ENCODE data around the gene GULP1. TPM values are rescaled to one million over a fixed set of nuclear protein-coding genes. Genes with fewer than 3 reads are reported as not detected.

GULP1 gene
- total RNA-seq, 1 donor from 2014 or later, result 22.8 TPM

- H3K4me1 Mint-ChIP-seq (ENCODE audit: unreplicated experiment), result peaks cover 20% of the 10 kb centered on the region
Observed at GRCh38 chr2:188305271-188305670, 13.6 kb downstream of the GULP1 start.

GRCh38 chr2:188306271-188306670 lies 14.6 kb downstream of the GULP1 start:
- no peak for DNase-seq (ENCODE audit: low spot score)
- Mint-ChIP-seq H3K9me3 (ENCODE audit: unreplicated experiment) (no peaks in the 10 kb centered on the region), H3K36me3 (ENCODE audit: low read depth, unreplicated experiment) (no peaks in the 10 kb centered on the region), H3K4me3 (ENCODE audit: unreplicated experiment) (no peak overlapping the region), H3K27me3 (ENCODE audit: unreplicated experiment) (peaks cover 3% of the 10 kb centered on the region), H3K4me1 (ENCODE audit: unreplicated experiment) (peaks cover 20% of the 10 kb centered on the region), H3K27ac (ENCODE audit: unreplicated experiment) (no peak overlapping the region)
- TF ChIP-seq CTCF (IDR thresholded peaks at IDR 0.05; ENCODE audit: unreplicated experiment), result no peak

More at GRCh38 chr2:188305271-188305670, 13.6 kb downstream of the GULP1 start:
- H3K9me3 Mint-ChIP-seq (ENCODE audit: unreplicated experiment), result no peaks in the 10 kb centered on the region
- no peak for TF ChIP-seq CTCF (IDR thresholded peaks at IDR 0.05; ENCODE audit: unreplicated experiment)
- H3K27ac Mint-ChIP-seq (ENCODE audit: unreplicated experiment), result no peak overlapping the region
- H3K4me3 Mint-ChIP-seq (ENCODE audit: unreplicated experiment), result no peak overlapping the region
- H3K36me3 Mint-ChIP-seq (ENCODE audit: low read depth, unreplicated experiment), result no peaks in the 10 kb centered on the region
- peaks cover 3% of the 10 kb centered on the region for H3K27me3 Mint-ChIP-seq (ENCODE audit: unreplicated experiment)
- no peak for DNase-seq (ENCODE audit: low spot score)

GRCh38 chr2:188307850-188308283 lies 16.2 kb downstream of the GULP1 start:
- DNase-seq (ENCODE audit: low spot score), result no peak
- Mint-ChIP-seq H3K4me1 (ENCODE audit: unreplicated experiment) (peaks cover 20% of the 10 kb centered on the region), H3K9me3 (ENCODE audit: unreplicated experiment) (no peaks in the 10 kb centered on the region), H3K4me3 (ENCODE audit: unreplicated experiment) (no peak overlapping the region), H3K27me3 (ENCODE audit: unreplicated experiment) (peaks cover 3% of the 10 kb centered on the region), H3K27ac (ENCODE audit: unreplicated experiment) (no peak overlapping the region), H3K36me3 (ENCODE audit: low read depth, unreplicated experiment) (no peaks in the 10 kb centered on the region)
- TF ChIP-seq CTCF (IDR thresholded peaks at IDR 0.05; ENCODE audit: unreplicated experiment), result no peak

GRCh38 chr2:188308483-188308882 lies 16.8 kb downstream of the GULP1 start:
- H3K4me3 Mint-ChIP-seq (ENCODE audit: unreplicated experiment), result no peak overlapping the region
- H3K27ac Mint-ChIP-seq (ENCODE audit: unreplicated experiment), result no peak overlapping the region
- H3K36me3 Mint-ChIP-seq (ENCODE audit: low read depth, unreplicated experiment), result no peaks in the 10 kb centered on the region
- no peak for TF ChIP-seq CTCF (IDR thresholded peaks at IDR 0.05; ENCODE audit: unreplicated experiment)
- H3K27me3 Mint-ChIP-seq (ENCODE audit: unreplicated experiment), result peaks cover 3% of the 10 kb centered on the region
- no peak for DNase-seq (ENCODE audit: low spot score)
- H3K4me1 Mint-ChIP-seq (ENCODE audit: unreplicated experiment), result peaks cover 14% of the 10 kb centered on the region
- no peaks in the 10 kb centered on the region for H3K9me3 Mint-ChIP-seq (ENCODE audit: unreplicated experiment)

- no peaks in the 10 kb centered on the region for H3K36me3 Mint-ChIP-seq (ENCODE audit: low read depth, unreplicated experiment)
- no peaks in the 10 kb centered on the region for H3K9me3 Mint-ChIP-seq (ENCODE audit: unreplicated experiment)
- DNase-seq (ENCODE audit: low spot score), result no peak
- no peak overlapping the region for H3K4me3 Mint-ChIP-seq (ENCODE audit: unreplicated experiment)
- H3K27me3 Mint-ChIP-seq (ENCODE audit: unreplicated experiment), result peaks cover 3% of the 10 kb centered on the region
- H3K27ac Mint-ChIP-seq (ENCODE audit: unreplicated experiment), result no peak overlapping the region
- peaks cover 7% of the 10 kb centered on the region for H3K4me1 Mint-ChIP-seq (ENCODE audit: unreplicated experiment)
- no peak for TF ChIP-seq CTCF (IDR thresholded peaks at IDR 0.05; ENCODE audit: unreplicated experiment)
Observed at GRCh38 chr2:188309364-188309763, 17.7 kb downstream of the GULP1 start.
